Neural cell (in vitro differentiated cells): Measurements from ENCODE around the gene TSPAN14. TPM values are rescaled to one million over a fixed set of nuclear protein-coding genes. Genes with fewer than 3 reads are reported as not detected.

Source experiments
- H2AFZ ChIP-seq: fragments of 200-600, 300-800 bp; sonication (generic), shearing (Covaris generic); 2 replicates; pipeline ENCODE4 v1.6.0; 2014; ENCODE audit warnings: low read depth, mild to moderate bottlenecking, antibody characterized with exemption, low read length, moderate library complexity
- H3F3A ChIP-seq: fragments of 200-600 bp; shearing (Covaris generic); 2 replicates; pipeline ENCODE4 v1.6.1; 2016; ENCODE audit warnings: mild to moderate bottlenecking, moderate library complexity, mixed read lengths, antibody characterized with exemption, low read length; ENCODE audit not compliant: insufficient read depth, poor library complexity, severe bottlenecking
- H3K27ac ChIP-seq: fragments of 200-600, 300-800 bp; sonication (generic), shearing (Covaris generic); 2 replicates; pipeline ENCODE4 v1.5.1; 2014; ENCODE audit warnings: mild to moderate bottlenecking, low read length, moderate library complexity
- H3K27me3 ChIP-seq: fragments of 300-800, 200-600 bp; sonication (generic), shearing (Covaris generic); 2 replicates; pipeline ENCODE4 v1.6.0; 2014; ENCODE audit warnings: mild to moderate bottlenecking, low read depth, low read length, moderate library complexity; ENCODE audit not compliant: insufficient read depth
- H3K36me3 ChIP-seq: fragments of 300-800, 200-600 bp; sonication (generic), shearing (Covaris generic); 2 replicates; pipeline ENCODE4 v1.5.1; 2014; ENCODE audit warnings: mild to moderate bottlenecking, antibody characterized with exemption, low read length, moderate library complexity; ENCODE audit not compliant: insufficient read depth
- H3K4me2 ChIP-seq: fragments of 300-800, 200-600 bp; sonication (generic), shearing (Covaris generic); 2 replicates; pipeline ENCODE4 v1.6.0; 2014; ENCODE audit warnings: mild to moderate bottlenecking, low read length
- H3K4me3 ChIP-seq: fragments of 300-800, 200-600 bp; sonication (generic), shearing (Covaris generic); 2 replicates; pipeline ENCODE4 v1.5.1; 2014; ENCODE audit warnings: mild to moderate bottlenecking, low read length, moderate library complexity
- H3K79me2 ChIP-seq: fragments of 200-600 bp; shearing (Covaris generic); replicated peaks from 2 replicates; pipeline ENCODE4 v1.6.0; 2014; ENCODE audit warnings: mild to moderate bottlenecking, low read length, moderate library complexity; ENCODE audit not compliant: insufficient read depth
- H3K9ac ChIP-seq: fragments of 300-800, 200-600 bp; sonication (generic), shearing (Covaris generic); 2 replicates; pipeline ENCODE4 v1.6.1; 2016; ENCODE audit warnings: mild to moderate bottlenecking, low read length, mixed read lengths
- H3K9me2 ChIP-seq: fragments of 200-600 bp; shearing (Covaris generic); 2 replicates; pipeline ENCODE4 v1.6.1; 2016; ENCODE audit warnings: mild to moderate bottlenecking, low read length, mixed read lengths; ENCODE audit not compliant: insufficient read depth
- H3K9me3 ChIP-seq: fragments of 200-600, 300-800 bp; sonication (generic), shearing (Covaris generic); 2 replicates; pipeline ENCODE4 v1.6.1; 2016; ENCODE audit warnings: mild to moderate bottlenecking, mixed run types, low read length, moderate library complexity, mixed read lengths
- H4K20me1 ChIP-seq: fragments of 200-600 bp; shearing (Covaris generic); 2 replicates; pipeline ENCODE4 v1.6.1; 2016; ENCODE audit warnings: mild to moderate bottlenecking, mixed run types; ENCODE audit not compliant: insufficient read depth
- EP300 ChIP-seq: fragments of 450-650 bp; conservative IDR thresholded peaks from 2 replicates; pipeline ENCODE4 v1.6.1; 2014; ENCODE audit warnings: antibody characterized with exemption, mild to moderate bottlenecking, moderate library complexity; ENCODE audit not compliant: poor library complexity, severe bottlenecking
- EZH2 ChIP-seq: fragments of 200-600, 300-800 bp; shearing (Covaris generic), sonication (generic); IDR thresholded peaks from 2 replicates; pipeline ENCODE4 v1.6.1; 2014; ENCODE audit warnings: antibody characterized with exemption, low read length, borderline replicate concordance, mild to moderate bottlenecking; ENCODE audit not compliant: insufficient read depth, poor library complexity, severe bottlenecking
- MXI1 ChIP-seq: fragments of 450-650 bp; conservative IDR thresholded peaks from 2 replicates; pipeline ENCODE4 v1.6.1; 2014; ENCODE audit warnings: antibody characterized with exemption, mild to moderate bottlenecking; ENCODE audit not compliant: poor library complexity, severe bottlenecking
- POLR2AphosphoS5 ChIP-seq: IDR thresholded peaks from 2 replicates; pipeline ENCODE4 v1.6.1; 2012
- RAD21 ChIP-seq: fragments of 450-650 bp; conservative IDR thresholded peaks from 2 replicates; pipeline ENCODE4 v1.6.1; 2014; ENCODE audit warnings: antibody characterized with exemption, mild to moderate bottlenecking, moderate library complexity
- SMC3 ChIP-seq: fragments of 450-650 bp; conservative IDR thresholded peaks from 2 replicates; pipeline ENCODE4 v1.6.1; 2014; ENCODE audit warnings: antibody characterized with exemption, mild to moderate bottlenecking, moderate library complexity; ENCODE audit not compliant: poor library complexity
- TAF1 ChIP-seq: IDR thresholded peaks from 2 replicates; pipeline ENCODE4 v1.6.1; 2012; ENCODE audit warnings: low read depth
- polyA plus RNA-seq: library from polyadenylated mRNA; depleted of rRNA; stranded (reverse); fragments of >200 nt; gene quantifications from 2 replicates; pipeline ENCODE4 v1.2.3, GENCODE V29; 2014
- TF ChIP-seq, protein P1 (sequence below): fragments of 450-650 bp; IDR thresholded peaks from 2 replicates; pipeline ENCODE4 v1.5.1; 2014; ENCODE audit warnings: antibody characterized with exemption, mild to moderate bottlenecking, moderate library complexity; ENCODE audit not compliant: poor library complexity, severe bottlenecking
- TF ChIP-seq, protein P2 (sequence below): IDR thresholded peaks from 2 replicates; pipeline ENCODE4 v1.6.1; 2012; ENCODE audit warnings: borderline replicate concordance

TSPAN14 gene
- polyA plus RNA-seq, 1 donor from 2014 or later: 26.3 TPM

- Histone ChIP-seq H3K4me3 (no peak overlapping the region), H3K27me3 (no peaks in the 10 kb centered on the region), H3K36me3 (no peaks in the 10 kb centered on the region), H3K9me3 (no peaks in the 10 kb centered on the region), H3F3A (no peaks in the 10 kb centered on the region), H3K9me2 (no peaks in the 10 kb centered on the region), H3K79me2 (peaks cover 54% of the 10 kb centered on the region), H3K9ac (no peak overlapping the region), H4K20me1 (no peaks in the 10 kb centered on the region), H2AFZ (no peak overlapping the region), H3K27ac (no peak overlapping the region), H3K4me2 (no peak overlapping the region)
- no peak for TF ChIP-seq RAD21
Measured at GRCh38 chr10:80488539-80489066, 34.5 kb downstream of the TSPAN14 start.

DNA sequence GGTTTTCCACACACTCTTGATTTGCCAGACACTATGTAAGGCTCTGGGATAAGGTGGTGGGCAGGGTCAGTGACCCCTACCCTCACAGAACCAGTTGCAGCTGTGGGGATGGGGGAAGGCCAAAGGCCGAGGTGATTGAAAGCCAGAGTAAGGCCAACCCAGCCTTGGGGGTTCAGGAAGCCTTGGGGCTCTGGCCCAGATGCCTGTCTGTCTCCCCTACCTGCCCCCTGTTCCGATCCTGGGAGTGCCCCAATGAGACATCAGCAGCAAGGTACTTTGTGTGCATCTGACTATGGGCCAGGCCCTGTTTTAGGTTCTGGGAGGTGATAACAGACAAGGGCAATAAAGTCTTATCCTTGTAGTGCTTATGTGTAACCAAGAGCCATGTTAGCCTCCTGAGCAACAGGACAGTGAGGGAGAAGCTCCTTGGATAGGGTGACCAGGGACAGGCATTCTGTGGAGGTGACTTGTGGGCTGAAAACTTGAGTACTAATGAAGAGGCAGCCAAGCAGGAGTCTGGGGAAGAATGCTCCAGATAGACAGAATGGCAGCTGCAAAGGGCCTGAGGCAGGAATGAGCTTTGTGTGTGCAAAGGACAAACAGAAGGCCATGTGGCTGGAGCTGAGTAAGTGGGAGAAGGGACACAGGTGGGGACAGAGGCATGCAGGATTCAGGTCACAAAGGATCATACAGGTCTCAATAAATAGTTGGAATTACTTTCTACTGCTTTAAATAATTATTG, 35.4 kb downstream of the TSPAN14 start:
- Histone ChIP-seq H3K27me3 (no peaks in the 10 kb centered on the region), H3F3A (no peaks in the 10 kb centered on the region), H3K79me2 (peaks cover 54% of the 10 kb centered on the region), H2AFZ (no peak overlapping the region), H3K9me3 (no peaks in the 10 kb centered on the region), H3K27ac (no peak overlapping the region), H3K9ac (no peak overlapping the region), H3K4me3 (no peak overlapping the region), H3K9me2 (no peaks in the 10 kb centered on the region), H3K36me3 (no peaks in the 10 kb centered on the region), H4K20me1 (no peaks in the 10 kb centered on the region), H3K4me2 (no peak overlapping the region)
- no peak for TF ChIP-seq SMC3
- TF ChIP-seq TAF1: no peak
- no peak for TF ChIP-seq MXI1
- TF ChIP-seq POLR2AphosphoS5: no peak
- TF ChIP-seq EZH2: no peak
- TF ChIP-seq, protein P1, sequence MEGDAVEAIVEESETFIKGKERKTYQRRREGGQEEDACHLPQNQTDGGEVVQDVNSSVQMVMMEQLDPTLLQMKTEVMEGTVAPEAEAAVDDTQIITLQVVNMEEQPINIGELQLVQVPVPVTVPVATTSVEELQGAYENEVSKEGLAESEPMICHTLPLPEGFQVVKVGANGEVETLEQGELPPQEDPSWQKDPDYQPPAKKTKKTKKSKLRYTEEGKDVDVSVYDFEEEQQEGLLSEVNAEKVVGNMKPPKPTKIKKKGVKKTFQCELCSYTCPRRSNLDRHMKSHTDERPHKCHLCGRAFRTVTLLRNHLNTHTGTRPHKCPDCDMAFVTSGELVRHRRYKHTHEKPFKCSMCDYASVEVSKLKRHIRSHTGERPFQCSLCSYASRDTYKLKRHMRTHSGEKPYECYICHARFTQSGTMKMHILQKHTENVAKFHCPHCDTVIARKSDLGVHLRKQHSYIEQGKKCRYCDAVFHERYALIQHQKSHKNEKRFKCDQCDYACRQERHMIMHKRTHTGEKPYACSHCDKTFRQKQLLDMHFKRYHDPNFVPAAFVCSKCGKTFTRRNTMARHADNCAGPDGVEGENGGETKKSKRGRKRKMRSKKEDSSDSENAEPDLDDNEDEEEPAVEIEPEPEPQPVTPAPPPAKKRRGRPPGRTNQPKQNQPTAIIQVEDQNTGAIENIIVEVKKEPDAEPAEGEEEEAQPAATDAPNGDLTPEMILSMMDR: no peak
- TF ChIP-seq, protein P2, sequence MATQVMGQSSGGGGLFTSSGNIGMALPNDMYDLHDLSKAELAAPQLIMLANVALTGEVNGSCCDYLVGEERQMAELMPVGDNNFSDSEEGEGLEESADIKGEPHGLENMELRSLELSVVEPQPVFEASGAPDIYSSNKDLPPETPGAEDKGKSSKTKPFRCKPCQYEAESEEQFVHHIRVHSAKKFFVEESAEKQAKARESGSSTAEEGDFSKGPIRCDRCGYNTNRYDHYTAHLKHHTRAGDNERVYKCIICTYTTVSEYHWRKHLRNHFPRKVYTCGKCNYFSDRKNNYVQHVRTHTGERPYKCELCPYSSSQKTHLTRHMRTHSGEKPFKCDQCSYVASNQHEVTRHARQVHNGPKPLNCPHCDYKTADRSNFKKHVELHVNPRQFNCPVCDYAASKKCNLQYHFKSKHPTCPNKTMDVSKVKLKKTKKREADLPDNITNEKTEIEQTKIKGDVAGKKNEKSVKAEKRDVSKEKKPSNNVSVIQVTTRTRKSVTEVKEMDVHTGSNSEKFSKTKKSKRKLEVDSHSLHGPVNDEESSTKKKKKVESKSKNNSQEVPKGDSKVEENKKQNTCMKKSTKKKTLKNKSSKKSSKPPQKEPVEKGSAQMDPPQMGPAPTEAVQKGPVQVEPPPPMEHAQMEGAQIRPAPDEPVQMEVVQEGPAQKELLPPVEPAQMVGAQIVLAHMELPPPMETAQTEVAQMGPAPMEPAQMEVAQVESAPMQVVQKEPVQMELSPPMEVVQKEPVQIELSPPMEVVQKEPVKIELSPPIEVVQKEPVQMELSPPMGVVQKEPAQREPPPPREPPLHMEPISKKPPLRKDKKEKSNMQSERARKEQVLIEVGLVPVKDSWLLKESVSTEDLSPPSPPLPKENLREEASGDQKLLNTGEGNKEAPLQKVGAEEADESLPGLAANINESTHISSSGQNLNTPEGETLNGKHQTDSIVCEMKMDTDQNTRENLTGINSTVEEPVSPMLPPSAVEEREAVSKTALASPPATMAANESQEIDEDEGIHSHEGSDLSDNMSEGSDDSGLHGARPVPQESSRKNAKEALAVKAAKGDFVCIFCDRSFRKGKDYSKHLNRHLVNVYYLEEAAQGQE: no peak
- no peak for TF ChIP-seq EP300
- no peak for TF ChIP-seq RAD21
